Measurements from ENCODE around the gene ZCCHC2. TPM values are rescaled to one million over a fixed set of nuclear protein-coding genes. Genes with fewer than 3 reads are reported as not detected.

The ZCCHC2 gene
- total and polyA plus RNA-seq, 2 of the 13 experiments (the other 11 are each of a cell fraction or from before 2014, with no cell fraction given) = 62.5 to 76.1 TPM

GRCh38 chr18:62523631-62524439 lies 1.0 kb downstream of the ZCCHC2 start (continued):
- no peak for TF ChIP-seq ZNF704 (CRISPR knock-in tag; IDR thresholded peaks at IDR 0.05; ENCODE audit: borderline replicate concordance)
- TF ChIP-seq ZNF367 (CRISPR knock-in tag; IDR thresholded peaks at IDR 0.05; ENCODE audit: borderline replicate concordance) = 0 out of 2 replicates have a peak, but pooled peaks have one; percentile 6
- no peak for TF ChIP-seq TOE1 (CRISPR knock-in tag; IDR thresholded peaks at IDR 0.05)
- no peak for TF ChIP-seq ZBTB42 (CRISPR knock-in tag; IDR thresholded peaks at IDR 0.05)
- no peak for TF ChIP-seq ZNF567 (CRISPR knock-in tag; IDR thresholded peaks at IDR 0.05; ENCODE audit: borderline replicate concordance)
- peak; percentile 12; the same call in 1 of the 2 replicates for TF ChIP-seq ZNF558 (CRISPR knock-in tag; IDR thresholded peaks at IDR 0.05; ENCODE audit: borderline replicate concordance)
- no peak for TF ChIP-seq ZHX2 (IDR thresholded peaks at IDR 0.05; ENCODE audit: low read depth)
- TF ChIP-seq ZHX2 (CRISPR knock-in tag; IDR thresholded peaks at IDR 0.05; ENCODE audit: borderline replicate concordance) = no peak
- no peak for TF ChIP-seq ZNF546 (CRISPR knock-in tag; conservative IDR thresholded peaks at IDR 0.05)
- TF ChIP-seq ZNF382 (CRISPR knock-in tag; IDR thresholded peaks at IDR 0.05; ENCODE audit: borderline replicate concordance) = no peak
- TF ChIP-seq ZNF800 (CRISPR knock-in tag; IDR thresholded peaks at IDR 0.05) = peak; percentile 58; the same call in 1 of the 2 replicates
- TF ChIP-seq RAD21 (CRISPR knock-in tag; IDR thresholded peaks at IDR 0.05) = peak; percentile 23; the same call in 1 of the 2 replicates
- TF ChIP-seq PHF8 (CRISPR knock-in tag; IDR thresholded peaks at IDR 0.05) = peak; percentile 44; the same call in 1 of the 2 replicates
- 0 out of 2 replicates have a peak, but pooled peaks have one; percentile 9 for TF ChIP-seq ZNF510 (CRISPR knock-in tag; IDR thresholded peaks at IDR 0.05; ENCODE audit: low read depth)
- TF ChIP-seq IKZF4 (CRISPR knock-in tag; IDR thresholded peaks at IDR 0.05; ENCODE audit: borderline replicate concordance, low read depth, not compliant biosample characterization) = no peak
- TF ChIP-seq ZNF713 (CRISPR knock-in tag; IDR thresholded peaks at IDR 0.05) = no peak
